GM12875 (cell line): ENCODE data around the gene CACNA1H.

ENCODE experiments used
- H3K4me3 ChIP-seq: one replicate; pipeline ENCODE4 v1.5.1; 2011; ENCODE audit warnings: low read depth, low read length, control low read depth
- CTCF ChIP-seq: IDR thresholded peaks from 2 replicates; pipeline ENCODE4 v1.5.1; 2011; ENCODE audit warnings: low read depth, mild to moderate bottlenecking, control low read depth, inconsistent platforms, low read length, moderate library complexity, borderline replicate concordance; ENCODE audit not compliant: insufficient read depth

CACNA1H gene

GRCh38 chr16:1154887-1155331 is 2.0 kb downstream of the CACNA1H start:
- no peak for TF ChIP-seq CTCF
- H3K4me3 ChIP-seq: no peak overlapping the region

- no peak overlapping the region for H3K4me3 ChIP-seq
- TF ChIP-seq CTCF: no peak
These were observed 2.6 kb downstream of the CACNA1H start for GRCh38 chr16:1155353-1156054.

GRCh38 chr16:1156055-1156982 is 3.4 kb downstream of the CACNA1H start:
- no peak for TF ChIP-seq CTCF
- no peak overlapping the region for H3K4me3 ChIP-seq

- no peak overlapping the region for H3K4me3 ChIP-seq
- TF ChIP-seq CTCF: no peak
These were observed 4.2 kb downstream of the CACNA1H start for GRCh38 chr16:1156983-1157638.

- TF ChIP-seq CTCF: no peak
- no peak overlapping the region for H3K4me3 ChIP-seq
These were observed 4.9 kb downstream of the CACNA1H start for GRCh38 chr16:1157639-1158455.

- TF ChIP-seq CTCF: no peak
- H3K4me3 ChIP-seq: no peak overlapping the region
These were observed 5.8 kb downstream of the CACNA1H start for GRCh38 chr16:1158456-1159324.
